ENCODE measurements around the gene EDC3.
"Not testable (repeated sequence)": the region's sequence is repeated elsewhere in the genome, so short reads cannot be mapped to it uniquely, and the experiment has no call there.

The EDC3 gene

DNA sequence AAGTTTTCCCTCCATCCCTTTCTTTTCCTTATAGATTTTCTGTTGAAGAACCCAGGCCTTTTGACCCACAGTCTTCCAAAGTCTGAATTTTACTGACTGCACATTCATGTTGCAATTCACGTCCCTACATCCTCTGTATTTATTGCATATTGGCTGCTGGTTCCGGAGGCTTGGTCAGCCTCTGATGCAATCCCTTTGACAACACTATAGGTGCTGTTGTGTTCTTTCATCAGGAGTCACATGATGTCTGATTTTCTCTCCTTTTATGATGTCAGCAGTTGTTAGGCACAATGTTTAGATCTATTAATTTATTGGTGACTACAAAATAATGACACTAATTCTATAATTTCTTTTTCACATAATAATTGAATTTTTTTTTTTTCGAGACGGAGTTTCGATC lies 20.8 kb upstream of the EDC3 start:
- DNase-seq (ENCODE audit: low read depth, low spot score), result no peak
- H3K4me3 ChIP-seq (ENCODE audit: low read length), result no peak overlapping the region

DNA sequence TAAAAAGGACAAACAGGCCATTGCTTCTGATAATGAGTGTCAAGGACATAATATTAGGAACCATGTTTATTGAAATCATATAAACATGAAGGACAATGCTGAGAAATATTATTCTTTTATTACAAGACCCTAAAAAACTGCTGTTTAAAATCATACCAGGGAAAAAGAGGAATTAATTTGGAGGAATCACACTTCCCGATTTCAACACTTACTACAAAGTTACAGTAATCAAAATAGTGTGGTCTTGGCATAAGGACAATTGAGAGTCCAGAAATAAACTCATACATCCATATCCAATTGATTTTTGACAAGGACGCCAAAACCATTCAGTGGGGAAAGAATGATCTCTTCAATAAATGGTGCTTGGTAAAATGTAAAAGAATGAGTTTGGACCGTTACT lies 16.5 kb upstream of the EDC3 start:
- H3K4me3 ChIP-seq (ENCODE audit: low read length), result no peak overlapping the region
- DNase-seq (ENCODE audit: low read depth, low spot score), result no peak

DNA sequence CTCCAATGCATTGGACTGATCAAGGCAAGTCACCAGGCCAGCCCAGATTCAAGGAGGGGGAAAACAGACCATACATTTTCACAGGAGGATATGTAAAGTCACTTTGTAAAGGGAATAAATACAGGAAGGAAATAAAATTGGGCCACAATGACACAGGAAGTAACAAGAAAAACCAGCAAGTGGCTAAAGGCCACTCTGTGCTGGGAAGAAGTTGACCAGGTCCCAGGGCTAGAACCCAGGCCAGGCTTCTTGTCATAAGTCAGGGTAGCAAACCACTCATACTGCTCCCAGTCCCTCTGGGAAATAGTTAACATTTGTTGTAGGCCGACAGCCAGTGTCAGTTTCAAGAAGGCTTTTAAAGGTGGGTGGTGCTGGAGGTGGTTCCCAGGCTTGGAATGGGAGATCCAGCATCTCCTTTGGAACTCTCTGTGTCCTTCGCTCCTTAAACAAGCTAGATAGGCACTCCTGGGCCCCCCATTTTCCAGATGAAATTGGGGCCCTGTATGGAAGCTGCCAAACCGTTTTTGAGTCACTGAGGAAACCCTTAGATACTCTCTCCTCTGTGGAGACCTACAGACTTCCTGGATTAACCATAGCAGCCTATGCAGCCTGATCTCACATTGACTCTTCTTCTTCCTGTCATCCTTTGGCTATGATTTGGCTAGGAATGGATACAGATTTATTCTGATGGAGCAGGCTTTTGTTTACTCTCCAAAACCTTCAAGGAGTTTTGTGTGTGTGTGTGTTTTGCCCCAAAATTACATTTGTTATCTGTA lies 14.7 kb upstream of the EDC3 start:
- no peak for DNase-seq (ENCODE audit: low read depth, low spot score)

DNA sequence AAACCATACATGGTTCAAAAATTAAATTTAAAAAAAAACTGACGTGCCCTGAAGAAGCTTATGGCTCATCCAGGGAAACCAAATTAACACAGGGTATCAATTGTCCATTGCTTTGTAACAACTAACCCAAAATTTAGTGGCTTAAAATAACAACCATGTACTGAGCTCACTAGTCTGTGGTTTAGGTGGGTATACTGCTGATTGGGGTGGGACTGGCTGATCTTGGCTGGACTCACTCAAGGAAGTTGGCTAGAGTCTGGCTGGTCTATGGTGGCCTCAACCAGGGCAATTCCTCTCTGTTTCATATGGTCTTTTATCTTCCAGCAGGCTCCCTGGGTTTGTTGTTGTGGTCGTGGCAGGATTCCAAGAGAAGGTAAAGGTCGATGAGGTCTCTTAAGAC lies 14.1 kb upstream of the EDC3 start:
- H3K4me3 ChIP-seq (ENCODE audit: low read length), result no peak overlapping the region
- DNase-seq (ENCODE audit: low read depth, low spot score), result no peak

More for the DNA sequence above, 14.7 kb upstream of the EDC3 start:
- H3K4me3 ChIP-seq (ENCODE audit: low read length), result no peak overlapping the region

DNA sequence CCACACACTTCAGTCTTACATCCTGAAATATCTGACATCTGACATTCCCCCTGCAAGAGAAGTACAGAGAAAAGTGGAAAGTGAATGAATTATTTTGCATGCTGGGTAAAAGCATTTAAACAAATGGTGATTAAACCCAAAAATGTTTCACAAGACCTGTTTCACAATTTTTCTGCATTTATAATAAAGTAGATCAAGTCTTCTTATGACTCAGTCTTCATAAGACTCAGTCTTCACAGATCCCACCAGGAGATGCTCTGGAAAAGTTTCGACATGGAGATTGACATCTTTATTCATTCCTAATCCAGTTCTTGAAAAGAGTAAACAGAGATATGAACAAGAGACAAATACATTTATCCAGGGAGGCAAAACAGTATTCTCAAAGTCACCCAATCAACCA lies 13.2 kb upstream of the EDC3 start:
- DNase-seq (ENCODE audit: low read depth, low spot score), result no peak
- H3K4me3 ChIP-seq (ENCODE audit: low read length), result no peak overlapping the region

DNA sequence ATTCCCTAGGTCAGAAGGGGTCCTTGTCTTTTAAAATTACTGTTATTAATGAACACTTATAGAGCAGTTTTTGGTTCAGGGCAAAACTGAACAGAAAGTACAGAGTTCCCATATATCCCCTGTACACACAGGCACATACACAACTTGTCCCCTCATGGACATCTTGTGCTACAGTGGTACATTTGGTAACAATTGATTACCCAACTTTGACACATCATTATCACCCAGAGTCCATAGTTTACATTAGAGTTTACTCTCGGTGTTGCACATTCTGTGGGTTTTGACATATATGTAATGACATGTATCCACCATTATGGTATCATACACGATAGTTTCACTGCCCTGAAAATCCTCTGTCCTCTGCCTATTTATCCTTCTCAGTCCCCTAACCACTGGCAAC lies 984 bp upstream of the EDC3 start:
- H3K4me3 ChIP-seq (ENCODE audit: low read length), result peak overlapping the region; percentile 98
- DNase-seq (ENCODE audit: low read depth, low spot score), result no peak

DNA sequence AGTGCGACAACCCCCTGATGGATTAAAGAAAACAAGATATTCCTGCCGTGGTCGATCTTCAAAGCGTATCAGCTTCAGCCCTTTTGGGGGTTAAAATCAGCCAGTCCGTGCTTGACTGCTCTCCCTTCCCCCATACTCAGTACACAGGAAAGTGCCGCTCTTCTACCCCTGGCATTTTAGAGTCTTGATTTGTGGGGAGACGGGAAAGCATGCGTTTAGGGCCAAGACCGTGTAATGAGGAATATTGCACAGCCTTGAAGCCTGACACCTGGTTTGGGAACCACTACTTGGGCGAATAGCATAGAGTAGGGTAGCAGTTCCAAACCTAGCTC lies 540 bp upstream of the EDC3 start:
- H3K4me3 ChIP-seq (ENCODE audit: low read length), result peak overlapping the region; percentile 98
- DNase-seq (ENCODE audit: low read depth, low spot score), result no peak

DNA sequence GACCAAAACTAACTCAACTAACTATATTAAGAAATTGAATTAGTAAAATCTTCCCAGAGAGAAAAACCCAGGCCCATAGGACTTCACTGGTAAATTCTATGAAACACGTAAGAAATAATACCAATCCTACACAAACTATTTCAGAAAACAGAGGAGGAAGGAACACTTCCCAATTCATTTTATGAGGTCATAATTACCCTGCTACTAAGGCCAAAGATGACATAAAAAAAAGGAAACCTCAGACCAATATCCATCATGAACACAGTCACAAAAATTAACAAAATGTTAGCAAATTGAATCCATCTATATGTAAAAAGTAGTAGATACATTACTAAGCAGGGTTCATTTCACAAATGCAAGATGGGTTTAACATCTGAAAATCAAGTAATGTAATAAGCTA lies 3.5 kb downstream of the EDC3 start:
- no peak overlapping the region for H3K4me3 ChIP-seq (ENCODE audit: low read length)
- no peak for DNase-seq (ENCODE audit: low read depth, low spot score)

DNA sequence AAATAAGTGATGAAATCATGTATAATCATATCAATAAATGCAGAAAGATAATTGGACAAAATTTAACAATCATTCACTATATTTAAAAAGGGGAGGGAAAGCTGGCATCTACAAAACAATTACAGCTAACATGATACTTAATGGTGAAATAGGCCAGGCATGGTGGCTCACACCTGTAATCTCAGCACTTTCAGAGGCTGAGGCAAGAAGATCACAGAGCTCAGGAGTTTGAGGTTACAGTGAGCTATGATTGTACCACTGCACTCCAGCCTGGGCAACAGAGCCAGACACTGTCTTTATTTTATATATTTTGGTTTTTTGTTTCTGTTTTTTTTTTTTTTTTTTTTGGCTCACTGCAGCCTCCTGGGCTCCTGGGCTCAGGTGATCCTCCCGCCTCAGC lies 12.1 kb downstream of the EDC3 start:
- H3K4me3 ChIP-seq (ENCODE audit: low read length), result no peak overlapping the region
- DNase-seq (ENCODE audit: low read depth, low spot score), result no peak

DNA sequence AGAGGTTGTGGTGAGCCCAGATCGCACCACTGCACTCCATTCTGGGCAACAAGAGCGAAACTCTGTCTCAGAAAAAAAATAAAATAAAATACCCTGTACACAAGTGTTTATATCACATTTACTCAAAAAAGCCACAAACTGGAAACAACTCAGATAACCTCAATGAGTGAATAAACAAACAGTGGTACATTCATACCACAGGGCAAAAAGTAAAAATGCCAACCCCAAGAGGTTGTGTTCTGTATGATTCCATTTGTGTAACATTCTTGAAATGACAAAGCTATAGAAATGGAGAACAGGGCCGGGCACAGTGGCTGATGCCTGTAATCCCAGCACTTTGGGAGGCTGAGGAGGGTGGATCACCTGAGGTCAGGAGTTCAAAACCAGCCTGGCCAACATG lies 12.9 kb downstream of the EDC3 start:
- no peak for DNase-seq (ENCODE audit: low read depth, low spot score)
- H3K4me3 ChIP-seq (ENCODE audit: low read length), result no peak overlapping the region

DNA sequence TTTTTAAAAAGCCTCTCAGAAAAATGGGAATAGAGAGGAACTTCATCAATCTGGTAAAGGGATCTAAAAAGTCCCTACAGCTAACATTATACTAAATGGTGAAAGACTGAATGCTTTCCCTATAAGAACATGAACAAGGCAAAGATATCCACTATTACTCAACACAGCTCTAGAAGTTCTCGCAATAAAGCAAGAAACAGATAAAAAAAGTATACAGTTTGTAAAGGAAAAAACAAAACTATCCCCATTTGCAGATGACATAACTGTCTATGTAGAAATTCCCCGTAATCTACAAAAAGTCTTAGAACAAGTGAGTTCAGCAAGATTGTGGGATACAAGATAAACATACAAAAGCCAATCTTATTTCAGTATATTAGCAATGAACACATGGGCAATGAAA lies 15.4 kb downstream of the EDC3 start:
- no peak for DNase-seq (ENCODE audit: low read depth, low spot score)
- no peak overlapping the region for H3K4me3 ChIP-seq (ENCODE audit: low read length)

DNA sequence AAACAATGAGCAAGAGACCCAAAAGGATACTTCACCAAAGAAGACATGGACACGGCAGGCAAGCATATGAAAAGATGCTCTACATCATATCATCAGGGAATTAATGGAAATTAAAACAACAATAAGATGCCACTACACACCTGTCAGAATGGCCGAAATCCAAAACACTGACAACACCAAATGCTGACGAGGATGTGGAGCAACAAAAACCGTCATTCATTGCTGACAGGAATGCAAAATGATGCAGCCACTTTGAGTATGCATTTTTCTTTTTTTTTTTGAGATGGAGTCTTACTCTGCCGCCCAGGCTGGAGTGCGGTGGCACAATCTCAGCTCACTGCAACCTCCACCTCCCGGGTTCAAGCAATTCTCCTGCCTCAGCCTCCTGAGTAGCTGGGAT lies 19.0 kb downstream of the EDC3 start:
- H3K4me3 ChIP-seq (ENCODE audit: low read length), result no peak overlapping the region

DNA sequence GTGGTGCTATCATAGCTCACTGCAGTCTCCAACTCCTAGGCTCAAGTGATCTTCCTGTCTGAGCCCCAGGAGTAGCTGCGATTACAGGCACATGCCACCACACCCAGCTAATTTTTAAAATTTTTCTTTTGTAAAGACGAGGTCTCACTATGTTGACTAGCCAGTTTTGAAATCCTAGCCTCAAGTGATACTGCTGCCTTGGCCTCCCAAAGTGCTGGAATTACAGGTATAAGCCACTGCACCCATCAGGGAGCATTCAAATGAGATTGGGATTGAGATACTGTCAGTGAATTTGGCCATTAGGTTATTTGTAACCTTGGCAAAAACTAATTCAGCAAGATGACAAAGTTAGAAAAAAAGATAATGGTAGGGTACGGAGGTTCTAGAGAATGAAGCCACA lies 21.7 kb downstream of the EDC3 start:
- DNase-seq (ENCODE audit: low read depth, low spot score), result no peak
- H3K4me3 ChIP-seq (ENCODE audit: low read length), result no peak overlapping the region

More for the DNA sequence above, 19.0 kb downstream of the EDC3 start:
- no peak for DNase-seq (ENCODE audit: low read depth, low spot score)

DNA sequence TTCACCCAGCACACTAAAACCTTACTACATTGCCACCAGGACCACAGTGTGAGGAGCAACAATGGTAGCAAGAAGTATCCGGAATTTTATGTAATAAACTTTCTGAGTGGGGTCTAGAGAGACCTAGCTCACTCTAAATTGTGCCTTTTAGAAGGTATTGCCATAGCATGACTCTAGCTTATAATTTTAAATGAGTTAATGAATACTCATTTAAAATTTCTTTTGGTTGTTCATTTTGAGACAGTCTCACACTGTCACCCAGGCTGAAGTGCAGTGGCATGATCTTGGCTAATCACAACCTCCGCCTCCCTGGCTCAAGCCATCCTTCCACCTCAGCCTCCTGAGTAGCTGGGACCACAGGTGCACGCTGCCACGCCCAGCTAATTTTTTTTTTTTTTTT lies 26.2 kb downstream of the EDC3 start:
- no peak for DNase-seq (ENCODE audit: low read depth, low spot score)
- no peak overlapping the region for H3K4me3 ChIP-seq (ENCODE audit: low read length)

DNA sequence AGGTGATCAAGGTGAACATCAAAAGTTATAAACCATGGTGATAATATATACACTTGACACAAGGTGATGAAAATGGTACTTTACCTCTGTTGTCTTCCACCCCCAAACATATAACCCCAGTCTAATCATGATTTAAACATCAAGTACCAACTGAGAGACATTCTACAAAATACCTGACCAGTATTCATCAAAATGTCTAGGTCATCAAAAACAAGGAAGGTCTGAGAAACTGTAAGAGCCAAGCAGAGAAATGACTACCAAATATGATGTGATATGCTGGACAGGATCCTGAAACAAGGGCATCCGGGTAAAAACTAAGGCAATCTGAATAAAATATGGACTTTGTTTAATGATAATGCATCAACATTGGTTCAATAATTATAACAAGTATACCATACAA lies 27.8 kb downstream of the EDC3 start:
- no peak for DNase-seq (ENCODE audit: low read depth, low spot score)
- no peak overlapping the region for H3K4me3 ChIP-seq (ENCODE audit: low read length)

DNA sequence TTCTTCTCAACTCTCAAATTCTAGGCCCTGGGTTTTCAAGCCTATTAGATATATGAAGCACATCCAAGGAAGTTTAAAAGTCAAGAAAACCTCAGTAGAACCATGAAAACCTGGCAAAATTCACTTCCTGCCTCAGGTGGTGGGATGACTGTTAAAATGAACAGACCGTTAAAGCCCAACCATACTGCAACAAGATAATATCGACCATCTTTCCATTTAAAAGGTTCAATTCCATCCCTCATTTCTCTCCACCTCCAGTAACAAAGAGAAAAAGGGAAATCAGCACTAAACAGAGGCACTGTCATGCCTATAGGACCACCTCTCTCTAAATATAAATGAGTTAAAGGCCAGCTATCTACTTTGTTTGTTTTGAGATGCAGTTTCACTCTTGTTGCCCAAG lies 31.2 kb downstream of the EDC3 start:
- no peak for DNase-seq (ENCODE audit: low read depth, low spot score)
- H3K4me3 ChIP-seq (ENCODE audit: low read length), result no peak overlapping the region

DNA sequence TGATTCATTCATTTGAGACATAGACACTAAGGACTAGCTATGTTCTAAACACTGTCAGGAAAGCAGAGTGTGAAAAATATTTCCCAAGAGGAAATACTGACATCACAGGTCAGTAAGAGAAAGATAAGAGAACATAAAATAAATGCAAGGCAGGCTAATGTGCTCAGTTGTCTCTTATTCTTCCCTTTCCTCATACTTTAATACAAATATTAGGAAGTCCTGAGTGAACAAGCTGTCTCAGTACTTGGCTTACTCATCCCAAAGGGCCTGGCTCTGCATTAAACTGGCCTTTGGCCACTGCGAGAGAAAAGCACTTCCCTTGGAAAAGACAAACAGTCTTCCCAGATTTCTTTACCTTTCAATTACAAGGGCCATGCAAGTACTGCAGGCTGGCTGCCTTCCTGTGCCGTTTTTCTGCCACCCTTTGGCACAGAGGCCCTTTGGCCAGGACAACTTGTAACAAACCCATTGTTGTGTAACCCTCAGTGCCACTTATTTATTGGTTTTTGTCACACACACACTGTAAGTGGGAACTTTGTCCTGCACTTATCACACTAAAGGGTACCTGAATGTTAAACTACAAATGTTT lies 31.7 kb downstream of the EDC3 start:
- no peak for DNase-seq (ENCODE audit: low read depth, low spot score)

DNA sequence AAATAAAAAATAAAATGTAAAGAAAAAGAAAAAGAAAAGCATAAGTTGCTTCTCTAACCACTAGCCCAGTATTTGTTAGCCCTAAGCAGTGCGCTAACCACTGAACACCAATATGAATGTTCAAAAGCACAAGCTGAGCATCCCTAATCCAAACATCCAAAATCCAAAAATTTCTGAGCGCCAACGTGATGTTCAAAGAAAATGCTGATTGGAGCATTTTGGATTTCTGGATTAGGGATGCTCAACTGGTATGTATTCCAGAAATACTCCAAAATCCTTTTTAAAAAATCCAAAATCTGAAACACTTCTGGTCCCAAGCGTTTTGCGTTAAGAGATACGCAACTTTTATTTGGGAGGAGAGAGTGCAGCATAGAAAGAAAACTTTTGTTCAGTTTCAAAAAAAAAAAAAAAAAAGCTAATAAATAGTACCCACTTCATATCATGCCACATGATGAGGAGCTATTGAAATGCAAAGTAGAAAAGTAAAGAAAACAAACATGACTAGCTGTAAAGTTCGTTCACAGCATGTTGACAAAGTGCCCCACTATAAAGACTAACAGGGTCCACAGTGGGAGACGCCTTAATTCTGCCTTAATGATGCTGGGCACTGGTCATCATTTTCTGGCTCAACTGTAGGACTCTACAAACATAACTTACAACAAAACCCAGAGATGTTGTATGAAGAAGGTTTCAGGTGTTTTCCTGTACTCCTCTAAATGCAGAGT lies 32.4 kb downstream of the EDC3 start:
- DNase-seq (ENCODE audit: low read depth, low spot score), result no peak
- no peak overlapping the region for H3K4me3 ChIP-seq (ENCODE audit: low read length)

More for the DNA sequence above, 31.7 kb downstream of the EDC3 start:
- H3K4me3 ChIP-seq (ENCODE audit: low read length), result no peak overlapping the region

DNA sequence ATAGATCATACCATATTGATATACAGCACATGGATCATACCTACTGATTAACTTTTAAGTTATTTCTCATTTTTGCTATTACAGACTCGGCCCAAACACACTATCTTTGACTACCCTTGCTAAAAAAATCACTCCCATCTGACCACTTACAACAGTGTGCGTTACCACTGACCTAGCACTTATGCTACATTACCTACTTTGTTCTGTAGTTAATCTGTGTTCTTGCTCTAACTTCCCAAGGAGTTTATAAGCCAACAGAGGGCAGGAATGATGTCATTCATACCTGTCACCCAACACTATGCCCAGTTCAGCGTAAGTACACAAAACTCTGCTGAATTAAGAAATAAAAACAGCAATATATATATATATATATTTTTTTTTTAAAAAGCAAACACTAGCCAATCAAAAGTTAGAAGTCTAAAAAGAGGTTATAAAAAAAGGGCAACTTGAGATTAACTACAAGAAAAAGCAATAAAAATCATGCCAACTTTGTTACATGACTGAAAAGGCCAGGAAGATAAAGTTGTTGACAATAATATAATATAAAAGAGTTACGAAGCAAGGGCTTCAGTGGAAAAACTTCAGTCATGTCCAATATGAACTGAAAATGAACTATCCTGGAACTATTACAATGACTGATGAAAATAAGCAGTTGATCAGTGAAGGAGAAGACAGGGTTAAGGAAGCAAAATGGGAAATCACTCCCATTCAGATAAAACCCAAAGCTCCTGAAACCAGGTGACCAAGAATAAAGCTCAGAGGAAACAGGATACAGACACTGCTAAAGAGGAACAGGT lies 33.6 kb downstream of the EDC3 start:
- H3K4me3 ChIP-seq (ENCODE audit: low read length), result no peak overlapping the region

DNA sequence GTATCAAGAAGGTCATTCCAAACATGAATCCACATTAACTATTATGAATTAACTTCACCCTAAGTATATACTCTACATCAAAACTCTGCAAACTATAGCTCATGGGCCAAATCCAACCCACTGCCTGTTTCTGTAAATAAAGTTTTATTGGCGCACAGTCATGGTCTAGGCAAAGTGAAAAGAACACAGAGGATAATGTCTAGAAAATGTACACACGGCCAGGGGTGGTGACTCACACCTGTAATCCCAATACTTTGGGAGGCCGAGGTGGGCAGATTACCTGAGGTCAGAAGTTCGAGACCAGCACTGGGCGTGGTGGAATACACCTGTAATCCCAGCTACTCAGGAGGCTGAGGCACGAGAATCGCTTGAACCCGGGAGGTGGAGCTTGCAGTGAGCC lies 34.5 kb downstream of the EDC3 start:
- not testable (repeated sequence) for H3K4me3 ChIP-seq (ENCODE audit: low read length); DNase-seq (ENCODE audit: low read depth, low spot score)

More for the DNA sequence above, 33.6 kb downstream of the EDC3 start:
- no peak for DNase-seq (ENCODE audit: low read depth, low spot score)

All from Jurkat, Clone E6-1 (cell line).